Stimulated activated CD8-positive, alpha-beta memory T cell treated with anti-CD3 and anti-CD28 coated beads, Interleukin-7, amount 100 ng/mL, for 48 hours (primary cell): Measurements from ENCODE around the gene TTYH3.

Source experiments
- DNase-seq, 2 donors: peaks; one replicate each; pipeline ENCODE4 v3.0.0-alpha.2; 2020; ENCODE audit warnings: low read depth in 1 of 2; ENCODE audit errors: extremely low read depth in 1 of 2

Gene TTYH3

GRCh38 chr7:2633538-2634266, 1.9 kb downstream of the TTYH3 start:
- DNase-seq, result peak; percentile 39 to 40

GRCh38 chr7:2634267-2635145, 2.7 kb downstream of the TTYH3 start:
- no peak for DNase-seq

GRCh38 chr7:2635148-2635668, 3.4 kb downstream of the TTYH3 start:
- no peak for DNase-seq

- DNase-seq, result no peak
Measured at GRCh38 chr7:2635810-2636701, 4.3 kb downstream of the TTYH3 start.

GRCh38 chr7:2637066-2637471, 5.3 kb downstream of the TTYH3 start:
- DNase-seq, result no peak

GRCh38 chr7:2637505-2638223, 5.9 kb downstream of the TTYH3 start:
- no peak for DNase-seq

GRCh38 chr7:2638224-2638991, 6.6 kb downstream of the TTYH3 start:
- DNase-seq, result no peak

- no peak for DNase-seq
Measured at GRCh38 chr7:2639181-2639681, 7.4 kb downstream of the TTYH3 start.

GRCh38 chr7:2639695-2640481, 8.1 kb downstream of the TTYH3 start:
- no peak for DNase-seq

GRCh38 chr7:2640482-2640830, 8.7 kb downstream of the TTYH3 start:
- no peak for DNase-seq

- no peak for DNase-seq
Measured at GRCh38 chr7:2640846-2641316, 9.1 kb downstream of the TTYH3 start.

GRCh38 chr7:2641406-2642393, 9.9 kb downstream of the TTYH3 start:
- no peak for DNase-seq

- no peak for DNase-seq
Measured at GRCh38 chr7:2643386-2644219, 11.8 kb downstream of the TTYH3 start.

- DNase-seq, result no peak
Measured at GRCh38 chr7:2644220-2644561, 12.4 kb downstream of the TTYH3 start.

GRCh38 chr7:2644562-2645273, 12.9 kb downstream of the TTYH3 start:
- no peak for DNase-seq
